ENCODE results near the gene TPPP.

The TPPP gene

GRCh38 chr5:643811-644271 is 49.3 kb downstream of the TPPP start:
- DNase-seq (ENCODE audit: low read depth) = no peak
- no peak overlapping the region for H3K4me3 ChIP-seq (ENCODE audit: low read length)
- TF ChIP-seq, protein P1, sequence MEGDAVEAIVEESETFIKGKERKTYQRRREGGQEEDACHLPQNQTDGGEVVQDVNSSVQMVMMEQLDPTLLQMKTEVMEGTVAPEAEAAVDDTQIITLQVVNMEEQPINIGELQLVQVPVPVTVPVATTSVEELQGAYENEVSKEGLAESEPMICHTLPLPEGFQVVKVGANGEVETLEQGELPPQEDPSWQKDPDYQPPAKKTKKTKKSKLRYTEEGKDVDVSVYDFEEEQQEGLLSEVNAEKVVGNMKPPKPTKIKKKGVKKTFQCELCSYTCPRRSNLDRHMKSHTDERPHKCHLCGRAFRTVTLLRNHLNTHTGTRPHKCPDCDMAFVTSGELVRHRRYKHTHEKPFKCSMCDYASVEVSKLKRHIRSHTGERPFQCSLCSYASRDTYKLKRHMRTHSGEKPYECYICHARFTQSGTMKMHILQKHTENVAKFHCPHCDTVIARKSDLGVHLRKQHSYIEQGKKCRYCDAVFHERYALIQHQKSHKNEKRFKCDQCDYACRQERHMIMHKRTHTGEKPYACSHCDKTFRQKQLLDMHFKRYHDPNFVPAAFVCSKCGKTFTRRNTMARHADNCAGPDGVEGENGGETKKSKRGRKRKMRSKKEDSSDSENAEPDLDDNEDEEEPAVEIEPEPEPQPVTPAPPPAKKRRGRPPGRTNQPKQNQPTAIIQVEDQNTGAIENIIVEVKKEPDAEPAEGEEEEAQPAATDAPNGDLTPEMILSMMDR (conservative IDR thresholded peaks at IDR 0.05; ENCODE audit: low read depth, low read length) = no peak

DNA sequence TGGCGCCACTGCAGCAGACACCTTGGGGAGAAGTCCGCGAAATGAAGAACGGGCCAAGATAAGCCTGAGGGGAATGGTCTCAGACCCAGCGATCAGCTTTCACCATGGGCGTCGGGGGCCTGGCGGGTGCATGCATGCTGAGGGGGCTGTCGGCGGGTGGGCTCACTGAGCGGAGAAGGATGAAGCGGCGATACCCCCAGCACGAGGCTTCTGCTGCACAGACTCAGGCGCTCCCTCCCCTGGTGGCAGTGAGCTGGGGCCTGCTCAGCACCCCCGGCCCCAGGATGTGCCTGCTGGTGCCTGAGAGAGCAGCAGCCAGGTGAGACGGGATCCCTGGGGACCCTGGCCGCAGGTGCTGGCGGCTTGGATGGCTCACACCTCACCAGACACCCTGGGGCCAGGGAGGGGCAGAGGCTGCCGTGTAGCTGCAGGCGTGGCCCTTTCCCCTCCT is 49.8 kb downstream of the TPPP start:
- no peak overlapping the region for H3K4me3 ChIP-seq (ENCODE audit: low read length)
- no peak for DNase-seq (ENCODE audit: low read depth)
- TF ChIP-seq, protein P1 (conservative IDR thresholded peaks at IDR 0.05; ENCODE audit: low read depth, low read length) = no peak

DNA sequence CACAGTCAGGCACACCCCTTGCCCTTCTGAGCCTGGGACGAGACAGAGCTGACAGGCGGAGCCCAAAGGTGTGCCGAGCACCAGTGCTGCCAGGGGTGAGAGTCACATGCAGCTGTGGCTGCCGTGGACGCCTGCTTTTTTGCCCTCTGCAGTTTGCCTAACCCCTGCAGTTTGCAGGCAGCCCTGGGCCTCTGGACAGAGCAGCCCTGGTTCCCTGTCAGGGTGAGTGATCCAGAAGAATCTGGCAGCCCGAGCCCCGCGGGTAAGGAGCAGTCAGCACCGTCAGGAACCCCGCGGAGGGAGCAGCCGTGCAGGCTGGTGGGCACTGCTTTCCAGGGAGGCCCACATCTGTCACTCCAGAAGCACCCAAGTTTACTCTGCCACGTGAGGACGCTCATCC is 50.7 kb downstream of the TPPP start:
- H3K4me3 ChIP-seq (ENCODE audit: low read length) = no peak overlapping the region
- no peak for DNase-seq (ENCODE audit: low read depth)
- TF ChIP-seq, protein P1 (conservative IDR thresholded peaks at IDR 0.05; ENCODE audit: low read depth, low read length) = no peak

DNA sequence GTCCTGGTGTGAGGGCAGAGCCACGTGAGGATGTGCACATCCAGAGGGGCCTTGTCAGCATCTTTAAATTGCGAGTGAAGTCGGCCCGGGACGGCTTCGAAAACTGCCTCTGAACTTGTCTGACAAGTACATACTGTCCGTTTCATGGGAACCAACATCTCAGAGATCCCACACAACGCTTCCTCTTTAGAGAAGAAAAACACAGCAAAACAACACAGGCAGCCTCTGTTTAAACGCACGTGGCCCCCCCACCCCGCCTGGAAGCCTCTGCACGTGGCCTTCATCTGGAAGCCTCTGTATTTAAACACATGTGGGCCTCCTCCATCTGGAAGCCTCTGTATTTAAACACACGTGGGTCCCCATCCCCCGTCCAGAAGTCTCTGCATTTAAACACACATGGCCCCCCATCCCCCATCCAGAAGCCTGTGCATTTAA is 51.8 kb downstream of the TPPP start:
- TF ChIP-seq, protein P1 (conservative IDR thresholded peaks at IDR 0.05; ENCODE audit: low read depth, low read length) = no peak
- no peak for DNase-seq (ENCODE audit: low read depth)
- H3K4me3 ChIP-seq (ENCODE audit: low read length) = no peak overlapping the region

GRCh38 chr5:640461-641330 is 52.5 kb downstream of the TPPP start:
- no peak overlapping the region for H3K4me3 ChIP-seq (ENCODE audit: low read length)
- DNase-seq (ENCODE audit: low read depth) = no peak
- TF ChIP-seq, protein P1 (conservative IDR thresholded peaks at IDR 0.05; ENCODE audit: low read depth, low read length) = no peak

DNA sequence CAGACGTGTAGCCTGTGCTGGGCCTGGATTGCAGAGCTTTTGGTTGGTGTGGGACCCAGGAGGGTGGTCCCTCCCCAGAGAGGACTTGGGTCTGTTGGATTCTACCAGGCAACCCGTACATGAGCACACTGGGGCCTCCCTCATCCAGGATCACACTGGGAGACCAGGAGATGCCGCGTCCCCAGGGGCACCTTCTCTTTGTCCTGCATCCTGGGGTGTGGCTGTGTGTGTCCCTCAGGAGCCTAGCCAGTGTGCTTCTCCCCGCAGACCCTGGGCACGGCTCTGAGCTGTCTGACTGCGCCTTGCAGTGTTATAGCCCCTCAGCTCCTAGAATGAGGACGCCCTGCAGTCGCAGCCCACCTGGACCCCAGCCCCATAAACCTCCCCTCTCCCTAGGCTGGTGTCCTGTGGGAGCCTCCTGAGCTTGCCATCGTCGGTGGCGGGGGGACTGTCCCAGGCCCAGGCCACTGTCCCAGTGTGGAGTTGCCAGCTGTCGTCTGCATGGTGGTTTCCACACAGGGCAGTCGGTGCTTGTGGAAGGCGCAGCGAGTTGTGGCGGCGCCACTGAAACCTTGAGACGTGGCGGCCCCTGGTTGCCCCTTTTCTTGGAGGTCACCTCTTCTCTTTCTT is 53.5 kb downstream of the TPPP start:
- H3K4me3 ChIP-seq (ENCODE audit: low read length) = no peak overlapping the region

More for the DNA sequence above, 53.5 kb downstream of the TPPP start:
- DNase-seq (ENCODE audit: low read depth) = no peak
- TF ChIP-seq, protein P1 (conservative IDR thresholded peaks at IDR 0.05; ENCODE audit: low read depth, low read length) = no peak

All from retinal pigment epithelial cell (primary cell).